NB4 (cell line): ENCODE data around the gene EEIG1.

ENCODE experiments used
- CTCF ChIP-seq: IDR thresholded peaks from one replicate; pipeline ENCODE4 v1.5.1; 2012; ENCODE audit warnings: low read depth, low read length
- MAX ChIP-seq: IDR thresholded peaks from 2 replicates; pipeline ENCODE4 v1.6.1; 2011; ENCODE audit warnings: low read depth, low read length
- MYC ChIP-seq: IDR thresholded peaks from 2 replicates; pipeline ENCODE4 v1.6.1; 2011; ENCODE audit warnings: low read depth, low read length
- POLR2A ChIP-seq: IDR thresholded peaks from 2 replicates; pipeline ENCODE4 v1.6.1; 2011; ENCODE audit warnings: mild to moderate bottlenecking; ENCODE audit not compliant: insufficient read length; ENCODE audit errors: extremely low read depth

GRCh38 chr9:127959841-127960409, 20.9 kb downstream of the EEIG1 start:
- TF ChIP-seq MYC: no peak
- no peak for TF ChIP-seq CTCF
- TF ChIP-seq POLR2A: no peak
- TF ChIP-seq MAX: no peak
